ENCODE measurements around the gene COX6B2. TPM values are rescaled to one million over a fixed set of nuclear protein-coding genes. Genes with fewer than 3 reads are reported as not detected.

The COX6B2 gene
- total and polyA plus RNA-seq, 2 of the 8 experiments (the other 6 are each of a cell fraction or from before 2014, with no cell fraction given), result 4.9 to 6.4 TPM

DNA sequence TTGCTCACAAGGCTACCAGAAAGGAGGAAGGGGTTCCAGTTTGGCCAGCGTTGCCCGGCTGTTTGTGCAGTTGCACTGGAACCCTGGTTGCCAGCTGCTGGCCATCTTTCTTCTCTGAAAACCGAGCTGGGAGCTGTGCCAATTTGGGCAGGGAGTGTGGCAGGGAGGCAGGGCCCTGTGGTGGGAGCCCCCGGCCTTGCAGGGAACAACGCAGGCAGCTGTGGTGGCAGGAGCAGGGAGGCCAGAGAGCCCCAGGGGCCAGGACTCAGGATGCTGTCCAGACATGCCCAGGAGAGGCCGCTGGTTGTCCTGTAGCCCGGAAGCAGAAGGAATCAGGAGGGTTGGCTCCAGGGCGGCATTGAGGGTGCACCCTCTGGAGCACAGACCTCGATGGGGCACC lies 10.1 kb downstream of the COX6B2 start:
- peaks cover 11 to 35% (median 25%) of the 10 kb centered on the region in 4 experiments for H3K4me1 ChIP-seq (replicated peaks in 1 of 4; ENCODE audit: control insufficient read depth in 3 of 4, insufficient read depth in 4 of 4, low read length in 3 of 4)
- H3K4me3 ChIP-seq (ENCODE audit: extremely low read depth in 1 of 4, insufficient read depth in 2 of 4, low read depth in 3 of 4, low read length in 4 of 4), result no peak overlapping the region
- H3K56ac ChIP-seq (replicated peaks; ENCODE audit: insufficient read length, low read depth, low read length), result no peak overlapping the region
- H4K20me1 ChIP-seq (replicated peaks in 1 of 2; ENCODE audit: control insufficient read depth in 1 of 2, insufficient read depth in 2 of 2, low read length in 2 of 2), result peaks cover 0 to 6% of the 10 kb centered on the region in 2 experiments
- no peak overlapping the region for H2BK15ac ChIP-seq (ENCODE audit: low read length)
- H3K27ac ChIP-seq (ENCODE audit: low read depth, low read length), result no peak overlapping the region
- H3K23ac ChIP-seq (ENCODE audit: insufficient read length), result no peak overlapping the region
- H4K5ac ChIP-seq (ENCODE audit: insufficient read length, low read depth, low read length), result no peak overlapping the region
- H3K9ac ChIP-seq (replicated peaks in 1 of 4; ENCODE audit: extremely low read depth in 1 of 4, low read depth in 3 of 4, low read length in 3 of 4), result no peak overlapping the region; a peak in 1 of 7 replicates
- CTCF ChIA-PET (ENCODE audit: partially characterized antibody), result interaction anchor here (1.3 to 1.7 kb wide), 3 partner anchors 8 to 43 kb away, joined by 3 to 8 read pairs (median 5); no protein-coding TSS in a partner anchor
- H3K36me3 ChIP-seq (ENCODE audit: control insufficient read depth in 2 of 4, insufficient read depth in 4 of 4, low read length in 3 of 4), result peaks cover 0 to 47% (median 20%) of the 10 kb centered on the region in 4 experiments; a peak in 4 of 8 replicates
- DNase-seq (ENCODE audit: low read depth in 1 of 2, low spot score in 2 of 2), result no peak
- H3K23me2 ChIP-seq (ENCODE audit: low read depth, low read length), result peaks cover 14% of the 10 kb centered on the region; the same call in 1 of the 2 replicates
- H3K4me2 ChIP-seq (ENCODE audit: insufficient read depth in 1 of 2, low read depth in 2 of 2, low read length in 2 of 2), result no peak overlapping the region
- H2BK5ac ChIP-seq (ENCODE audit: low read depth, low read length), result peak overlapping the region; percentile 71; the same call in 1 of the 2 replicates
- H3K4ac ChIP-seq (replicated peaks; ENCODE audit: insufficient read length, low read depth, low read length), result peak overlapping the region; percentile 69
- no peak overlapping the region for H4K91ac ChIP-seq (replicated peaks; ENCODE audit: insufficient read length, low read length)
- no peak overlapping the region for H2BK20ac ChIP-seq (ENCODE audit: low read length)
- H4K8ac ChIP-seq (ENCODE audit: extremely low read depth, insufficient read depth, low read length), result no peak overlapping the region
- WGBS, 2 experiments (ENCODE audit: extremely low coverage in 1 of 2, insufficient coverage in 1 of 2, insufficient read length in 1 of 2, insufficient replicate concordance in 2 of 2, low coverage in 1 of 2, low lambda C conversion rate in 2 of 2, missing lambda C conversion rate in 1 of 2), result 89% methylated on average over 8 of the region's 9 CpGs; no CpG with 5 or more reads in 1 of the 2 experiments
- peaks cover 0 to 3% of the 10 kb centered on the region in 2 experiments; a peak in 1 of 4 replicates for H3K79me2 ChIP-seq (ENCODE audit: control insufficient read depth in 1 of 2, insufficient read depth in 2 of 2, low read length in 2 of 2)
- H3K9me3 ChIP-seq (ENCODE audit: insufficient read depth in 2 of 2, low read depth in 1 of 2, low read length in 1 of 2), result no peaks in the 10 kb centered on the region
- no peaks in the 10 kb centered on the region for H3K27me3 ChIP-seq (replicated peaks in 1 of 4; ENCODE audit: control insufficient read depth in 3 of 4, extremely low read depth in 1 of 4, insufficient read depth in 3 of 4, low read length in 3 of 4)
- no peak overlapping the region for H2BK120ac ChIP-seq (replicated peaks; ENCODE audit: low read depth, low read length)
- POLR2A ChIA-PET (ENCODE audit: partially characterized antibody), result interaction anchor here (1.0 to 6.7 kb wide), 5 partner anchors 8 to 63 kb away, joined by 3 to 42 read pairs (median 6); partner anchors contain the start of gene UBE2S
- no peak overlapping the region for H3K14ac ChIP-seq (ENCODE audit: insufficient read length)
- H2AFZ ChIP-seq (ENCODE audit: low read length), result no peak overlapping the region
- no peak for TF ChIP-seq RBBP5 (IDR thresholded peaks at IDR 0.05; ENCODE audit: borderline replicate concordance, low read depth, low read length)
- no peak for TF ChIP-seq EP300 (IDR thresholded peaks at IDR 0.05; ENCODE audit: borderline replicate concordance in 1 of 2, low read depth in 2 of 2, low read length in 2 of 2)
- peak in 1 of 2 experiments; percentile 28; a peak in 1 of 4 replicates for TF ChIP-seq RAD21 (IDR thresholded peaks at IDR 0.05 in 1 of 2, conservative IDR thresholded peaks at IDR 0.05 in 1 of 2; ENCODE audit: low read depth in 2 of 2, low read length in 2 of 2)
- no peak for TF ChIP-seq PHF8 (conservative IDR thresholded peaks at IDR 0.05; ENCODE audit: low read depth, low read length)
- no peak overlapping the region for H2AK5ac ChIP-seq (ENCODE audit: low read depth, low read length)
- no peak overlapping the region for H3K18ac ChIP-seq (ENCODE audit: extremely low read depth, low read length)
- H2BK12ac ChIP-seq (ENCODE audit: low read depth, low read length), result 0 out of 2 replicates have a peak overlapping the region, but pooled peaks have one; percentile 23
- FAIRE-seq, result no peak
- peaks cover 5% of the 10 kb centered on the region; the same call in 1 of the 2 replicates for H3K79me1 ChIP-seq (ENCODE audit: low read depth, low read length)

All from H1 (cell line).